OCI-LY7 (cell line): ENCODE measurements around the gene SLC24A4. TPM values are rescaled to one million over a fixed set of nuclear protein-coding genes. Genes with fewer than 3 reads are reported as not detected.

Experiments used
- BruUV-seq: library from RNA; stranded (reverse); fragments of 400-500 nt; replicated peaks from 2 replicates; lab custom pipeline; 2021; lab: Mats Ljungman, UMichigan
- CTCF ChIA-PET: fragments of 300-600 bp; sonication (Branson Sonifier 250); formaldehyde crosslinking; loops from one replicate; lab custom pipeline; 2022; ENCODE audit warnings: antibody characterized with exemption; ENCODE audit not compliant: unreplicated experiment; lab: Charles Lee
- POLR2A ChIA-PET: fragments of 300-600 bp; sonication (Branson Sonifier 250); formaldehyde crosslinking; loops from one replicate; lab custom pipeline; 2022; ENCODE audit warnings: antibody characterized with exemption; lab: Charles Lee
- DNase-seq: peaks from one replicate; pipeline ENCODE4 v3.0.0-alpha.2; 2015; ENCODE audit warnings: low spot score
- H2AFZ ChIP-seq: fragments of 200-600 bp; sonication (generic), shearing (Covaris generic); 2 replicates; pipeline ENCODE4 v1.6.1; 2014; ENCODE audit warnings: mild to moderate bottlenecking, antibody characterized with exemption, low read length, moderate library complexity
- H3K27ac ChIP-seq: fragments of 200-600 bp; sonication (generic); 2 replicates; pipeline ENCODE4 v1.5.1; 2014; ENCODE audit warnings: mixed run types, low read depth, mild to moderate bottlenecking, moderate library complexity, low read length, inconsistent platforms; ENCODE audit not compliant: poor library complexity, severe bottlenecking
- H3K36me3 ChIP-seq: fragments of 200-600 bp; sonication (generic); 2 replicates; pipeline ENCODE4 v1.6.1; 2014; ENCODE audit warnings: mild to moderate bottlenecking, antibody characterized with exemption, low read length, moderate library complexity, mixed read lengths; ENCODE audit not compliant: insufficient read depth
- H3K4me1 ChIP-seq: fragments of 200-600 bp; sonication (generic); 2 replicates; pipeline ENCODE4 v1.5.1; 2014; ENCODE audit warnings: mild to moderate bottlenecking, low read length; ENCODE audit not compliant: insufficient read depth, poor library complexity, severe bottlenecking
- H3K4me2 ChIP-seq: fragments of 200-600 bp; sonication (generic); 2 replicates; pipeline ENCODE4 v1.6.1; 2014; ENCODE audit warnings: mild to moderate bottlenecking, low read length
- H3K4me3 ChIP-seq: fragments of 200-600 bp; sonication (generic); 2 replicates; pipeline ENCODE4 v1.5.1; 2014; ENCODE audit warnings: mild to moderate bottlenecking, low read depth, low read length; ENCODE audit not compliant: poor library complexity, severe bottlenecking
- H3K79me2 ChIP-seq: fragments of 200-600 bp; sonication (generic); 2 replicates; pipeline ENCODE4 v1.6.1; 2016; ENCODE audit warnings: low read depth, mild to moderate bottlenecking, low read length, moderate library complexity, mixed read lengths; ENCODE audit not compliant: insufficient read depth
- H3K9me2 ChIP-seq: fragments of 200-600 bp; sonication (generic); 2 replicates; pipeline ENCODE4 v1.6.1; 2016; ENCODE audit warnings: mild to moderate bottlenecking, low read length, mixed read lengths; ENCODE audit not compliant: insufficient read depth
- H3K9me3 ChIP-seq: fragments of 200-600 bp; sonication (generic); 2 replicates; pipeline ENCODE4 v1.6.1; 2014; ENCODE audit warnings: mild to moderate bottlenecking, mixed run types, low read length, mixed read lengths
- H4K20me1 ChIP-seq: fragments of 200-600 bp; sonication (generic); 2 replicates; pipeline ENCODE4 v1.6.1; 2014; ENCODE audit warnings: mild to moderate bottlenecking, antibody characterized with exemption, low read length, moderate library complexity, mixed read lengths; ENCODE audit not compliant: insufficient read depth
- EZH2phosphoT487 ChIP-seq: fragments of 200-600 bp; sonication (generic); IDR thresholded peaks from 2 replicates; pipeline ENCODE4 v1.6.1; 2018; ENCODE audit warnings: low read depth, borderline replicate concordance, mild to moderate bottlenecking, mixed run types, antibody characterized with exemption, low read length, moderate library complexity, mixed read lengths
- intact Hi-C: fragments of 100-400 bp; cut with micrococcal nuclease; formaldehyde crosslinking; loops from one replicate; pipeline ENCODE4 v1.10.0; 2022; ENCODE audit not compliant: unreplicated experiment
- total RNA-seq, 2 experiments: library from RNA; depleted of rRNA in 1 of 2; stranded (reverse); fragments of >200 nt in 1 of 2; shearing (Covaris generic) in 1 of 2; gene quantifications; 2 replicates each; pipeline ENCODE4 v1.2.3, GENCODE V29; 2014 to 2022
- TF ChIP-seq, protein P1 (sequence below): fragments of 200-600 bp; sonication (generic); conservative IDR thresholded peaks from 2 replicates; pipeline ENCODE4 v1.5.1; 2014; ENCODE audit warnings: mild to moderate bottlenecking, antibody characterized with exemption, low read length, moderate library complexity, mixed read lengths

The SLC24A4 gene
- total RNA-seq, 2 experiments from 2014 or later: not detected

DNA sequence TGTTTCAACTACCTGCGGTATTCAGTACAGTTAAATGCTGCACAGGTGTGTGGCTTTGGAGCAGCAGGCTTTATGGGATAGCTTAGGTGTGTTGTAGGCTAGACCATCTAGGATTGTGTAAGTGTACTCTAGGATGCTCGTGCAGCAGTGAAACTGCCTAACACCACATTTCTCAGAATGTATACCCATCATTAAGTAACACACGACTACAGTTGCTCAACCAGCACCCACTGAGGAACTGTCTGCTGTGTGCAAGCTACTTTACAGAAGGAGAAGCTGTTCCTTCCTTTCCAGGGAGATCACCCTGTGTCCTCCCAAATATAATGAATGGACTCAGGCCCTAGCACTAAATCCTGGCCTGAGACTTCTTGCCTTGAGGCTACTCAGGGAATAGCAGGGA lies 94.8 kb downstream of the SLC24A4 start:
- no peak overlapping the region for H2AFZ ChIP-seq
- BruUV-seq: no TSS peak
- no peak for TF ChIP-seq EZH2phosphoT487
- TF ChIP-seq, protein P1, sequence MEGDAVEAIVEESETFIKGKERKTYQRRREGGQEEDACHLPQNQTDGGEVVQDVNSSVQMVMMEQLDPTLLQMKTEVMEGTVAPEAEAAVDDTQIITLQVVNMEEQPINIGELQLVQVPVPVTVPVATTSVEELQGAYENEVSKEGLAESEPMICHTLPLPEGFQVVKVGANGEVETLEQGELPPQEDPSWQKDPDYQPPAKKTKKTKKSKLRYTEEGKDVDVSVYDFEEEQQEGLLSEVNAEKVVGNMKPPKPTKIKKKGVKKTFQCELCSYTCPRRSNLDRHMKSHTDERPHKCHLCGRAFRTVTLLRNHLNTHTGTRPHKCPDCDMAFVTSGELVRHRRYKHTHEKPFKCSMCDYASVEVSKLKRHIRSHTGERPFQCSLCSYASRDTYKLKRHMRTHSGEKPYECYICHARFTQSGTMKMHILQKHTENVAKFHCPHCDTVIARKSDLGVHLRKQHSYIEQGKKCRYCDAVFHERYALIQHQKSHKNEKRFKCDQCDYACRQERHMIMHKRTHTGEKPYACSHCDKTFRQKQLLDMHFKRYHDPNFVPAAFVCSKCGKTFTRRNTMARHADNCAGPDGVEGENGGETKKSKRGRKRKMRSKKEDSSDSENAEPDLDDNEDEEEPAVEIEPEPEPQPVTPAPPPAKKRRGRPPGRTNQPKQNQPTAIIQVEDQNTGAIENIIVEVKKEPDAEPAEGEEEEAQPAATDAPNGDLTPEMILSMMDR: no peak
- H3K4me1 ChIP-seq: no peaks in the 10 kb centered on the region
- H3K9me2 ChIP-seq: no peaks in the 10 kb centered on the region
- H3K79me2 ChIP-seq: no peaks in the 10 kb centered on the region
- DNase-seq: no peak
- H3K9me3 ChIP-seq: no peaks in the 10 kb centered on the region
- intact Hi-C loops: no loop called here
- no peak overlapping the region for H3K4me2 ChIP-seq
- no peaks in the 10 kb centered on the region for H3K36me3 ChIP-seq
- POLR2A ChIA-PET: no interaction called here
- no peak overlapping the region for H3K27ac ChIP-seq
- no peak overlapping the region for H3K4me3 ChIP-seq
- CTCF ChIA-PET: no interaction called here
- H4K20me1 ChIP-seq: no peaks in the 10 kb centered on the region

DNA sequence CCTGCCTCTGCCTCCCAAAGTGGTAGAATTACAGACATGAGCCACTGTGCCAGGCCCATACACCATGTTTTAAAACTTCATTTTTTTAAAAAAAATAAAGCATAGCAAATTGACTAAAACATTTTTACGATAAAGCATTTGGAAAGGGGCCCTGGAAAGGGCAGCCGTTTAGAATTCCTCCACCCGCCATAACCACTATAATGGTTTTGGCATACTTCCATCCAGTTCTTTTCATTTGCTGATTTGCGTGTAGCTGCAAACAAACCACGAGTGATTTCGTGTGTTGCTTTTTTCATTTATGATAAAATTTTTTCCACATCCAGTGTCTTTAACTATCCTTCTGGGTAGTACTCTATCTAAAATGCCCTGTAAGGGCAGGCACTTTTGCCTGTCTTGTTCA lies 98.8 kb downstream of the SLC24A4 start:
- no peak for TF ChIP-seq EZH2phosphoT487
- TF ChIP-seq, protein P1: no peak
- Histone ChIP-seq H2AFZ (no peak overlapping the region), H3K27ac (no peak overlapping the region), H3K36me3 (no peaks in the 10 kb centered on the region), H3K79me2 (no peaks in the 10 kb centered on the region), H3K9me3 (no peaks in the 10 kb centered on the region), H3K4me2 (no peak overlapping the region), H4K20me1 (no peaks in the 10 kb centered on the region), H3K4me1 (no peaks in the 10 kb centered on the region), H3K9me2 (no peaks in the 10 kb centered on the region), H3K4me3 (no peak overlapping the region)
- DNase-seq: no peak
- CTCF ChIA-PET: no interaction called here
- POLR2A ChIA-PET: no interaction called here
- no TSS peak for BruUV-seq
- intact Hi-C loops: no loop called here

DNA sequence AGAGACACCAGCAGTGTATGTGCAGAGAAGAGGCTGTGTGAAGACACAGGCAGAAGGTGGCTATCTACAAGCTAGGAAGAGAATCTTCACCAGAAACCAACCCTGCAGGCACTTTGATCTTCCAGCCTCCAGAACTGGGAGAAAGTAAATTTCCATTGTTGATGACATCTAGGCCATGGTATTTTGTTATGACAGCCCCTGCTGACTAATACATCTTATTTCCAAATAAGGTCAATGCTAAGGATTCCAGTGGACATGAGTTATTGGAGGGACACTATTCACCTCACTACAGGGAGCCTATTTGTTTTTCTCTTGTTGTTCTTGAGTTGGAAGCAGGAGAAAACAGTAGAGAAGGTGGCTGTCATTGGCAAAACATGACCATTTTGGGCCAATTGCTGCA lies 102.1 kb downstream of the SLC24A4 start:
- no peaks in the 10 kb centered on the region for H4K20me1 ChIP-seq
- no peak for DNase-seq
- H3K36me3 ChIP-seq: no peaks in the 10 kb centered on the region
- no peak overlapping the region for H2AFZ ChIP-seq
- no peaks in the 10 kb centered on the region for H3K4me1 ChIP-seq
- BruUV-seq: no TSS peak
- intact Hi-C loops: no loop called here
- no peaks in the 10 kb centered on the region for H3K79me2 ChIP-seq
- TF ChIP-seq, protein P1: no peak
- no peak for TF ChIP-seq EZH2phosphoT487
- no peaks in the 10 kb centered on the region for H3K9me2 ChIP-seq
- ChIA-PET POLR2A (interaction anchor here (0.7 kb wide), 1 partner anchor 1039 kb away, joined by 3 read pairs; no protein-coding TSS in a partner anchor), CTCF (no interaction called here)
- no peak overlapping the region for H3K27ac ChIP-seq
- no peak overlapping the region for H3K4me3 ChIP-seq
- H3K4me2 ChIP-seq: no peak overlapping the region
- no peaks in the 10 kb centered on the region for H3K9me3 ChIP-seq
